Astrocyte (in vitro differentiated cells and primary cell): ENCODE measurements around the gene EXOC4. TPM values are rescaled to one million over a fixed set of nuclear protein-coding genes. Genes with fewer than 3 reads are reported as not detected.
A peak's percentile ranks its signal among the peaks of the same experiment; 100 is the strongest.
"Not testable (repeated sequence)": the region's sequence is repeated elsewhere in the genome, so short reads cannot be mapped to it uniquely, and the experiment has no call there.

Source experiments
- DNase-seq: peaks from one replicate; pipeline ENCODE4 v3.0.0-alpha.2; 2010; ENCODE audit warnings: low read depth
- FAIRE-seq: peaks from 2 replicates; lab custom pipeline; 2011; peaks lifted over from hg19 to GRCh38; lab: Jason Lieb, UNC
- H2AFZ ChIP-seq: 2 replicates; pipeline ENCODE4 v1.6.0; 2012; ENCODE audit warnings: low read depth, low read length, inconsistent platforms
- H3K27ac ChIP-seq: 2 replicates; pipeline ENCODE4 v1.5.1; 2011; ENCODE audit warnings: low read depth, low read length, inconsistent platforms
- H3K27me3 ChIP-seq: 2 replicates; pipeline ENCODE4 v1.6.0; 2011; ENCODE audit warnings: low read length, inconsistent platforms; ENCODE audit not compliant: insufficient read depth
- H3K36me3 ChIP-seq: 2 replicates; pipeline ENCODE4 v1.5.1; 2011; ENCODE audit warnings: low read length, inconsistent platforms; ENCODE audit not compliant: insufficient read depth
- H3K4me1 ChIP-seq: 2 replicates; pipeline ENCODE4 v1.5.1; 2011; ENCODE audit warnings: low read length, inconsistent platforms; ENCODE audit not compliant: insufficient read depth
- H3K4me2 ChIP-seq: 2 replicates; pipeline ENCODE4 v1.6.0; 2012; ENCODE audit warnings: low read length, inconsistent platforms
- H3K4me3 ChIP-seq: 2 replicates; pipeline ENCODE4 v1.5.1; 2011; ENCODE audit warnings: low read depth, mild to moderate bottlenecking, low read length, inconsistent platforms; ENCODE audit not compliant: insufficient read depth
- H3K79me2 ChIP-seq: 2 replicates; pipeline ENCODE4 v1.6.0; 2012; ENCODE audit warnings: mild to moderate bottlenecking, low read length, inconsistent platforms; ENCODE audit not compliant: insufficient read depth
- H3K9ac ChIP-seq: 2 replicates; pipeline ENCODE4 v1.6.0; 2012; ENCODE audit warnings: mild to moderate bottlenecking, low read length, inconsistent platforms
- H3K9me3 ChIP-seq: 2 replicates; pipeline ENCODE4 v1.5.1; 2012; ENCODE audit warnings: low read depth, mild to moderate bottlenecking, low read length, inconsistent platforms; ENCODE audit not compliant: insufficient read depth
- H4K20me1 ChIP-seq: 2 replicates; pipeline ENCODE4 v1.6.0; 2012; ENCODE audit warnings: low read length, inconsistent platforms; ENCODE audit not compliant: insufficient read depth
- H3K27ac Mint-ChIP-seq: one replicate; pipeline ENCODE4 v1.8.0; 2021; ENCODE audit warnings: mild to moderate bottlenecking, mixed read lengths; ENCODE audit not compliant: unreplicated experiment
- H3K27me3 Mint-ChIP-seq: one replicate; pipeline ENCODE4 v1.8.0; 2021; ENCODE audit warnings: low read depth, mixed read lengths; ENCODE audit not compliant: unreplicated experiment
- H3K36me3 Mint-ChIP-seq: one replicate; pipeline ENCODE4 v1.8.0; 2021; ENCODE audit warnings: low read depth, mixed read lengths; ENCODE audit not compliant: unreplicated experiment
- H3K4me1 Mint-ChIP-seq: one replicate; pipeline ENCODE4 v1.8.0; 2021; ENCODE audit warnings: low read depth, mixed read lengths; ENCODE audit not compliant: unreplicated experiment
- H3K4me3 Mint-ChIP-seq: one replicate; pipeline ENCODE4 v1.8.0; 2021; ENCODE audit warnings: mild to moderate bottlenecking, moderate library complexity, mixed read lengths; ENCODE audit not compliant: unreplicated experiment
- H3K9me3 Mint-ChIP-seq: one replicate; pipeline ENCODE4 v1.8.0; 2021; ENCODE audit warnings: mild to moderate bottlenecking, mixed read lengths; ENCODE audit not compliant: unreplicated experiment
- EZH2 ChIP-seq: IDR thresholded peaks from 2 replicates; pipeline ENCODE4 v1.6.1; 2012; ENCODE audit warnings: mild to moderate bottlenecking, low read length, inconsistent platforms; ENCODE audit not compliant: insufficient read depth
- total RNA-seq: library from RNA; stranded (reverse); gene quantifications from 2 replicates; pipeline ENCODE4 v1.2.1, GENCODE V29; 2021
- TF ChIP-seq, protein P1 (sequence below): IDR thresholded peaks from 2 replicates; pipeline ENCODE4 v1.5.1; 2011; ENCODE audit warnings: low read depth, mild to moderate bottlenecking, inconsistent platforms, low read length, moderate library complexity; ENCODE audit not compliant: insufficient read depth

Gene EXOC4
- total RNA-seq, 1 donor from 2014 or later = 57.5 TPM

DNA sequence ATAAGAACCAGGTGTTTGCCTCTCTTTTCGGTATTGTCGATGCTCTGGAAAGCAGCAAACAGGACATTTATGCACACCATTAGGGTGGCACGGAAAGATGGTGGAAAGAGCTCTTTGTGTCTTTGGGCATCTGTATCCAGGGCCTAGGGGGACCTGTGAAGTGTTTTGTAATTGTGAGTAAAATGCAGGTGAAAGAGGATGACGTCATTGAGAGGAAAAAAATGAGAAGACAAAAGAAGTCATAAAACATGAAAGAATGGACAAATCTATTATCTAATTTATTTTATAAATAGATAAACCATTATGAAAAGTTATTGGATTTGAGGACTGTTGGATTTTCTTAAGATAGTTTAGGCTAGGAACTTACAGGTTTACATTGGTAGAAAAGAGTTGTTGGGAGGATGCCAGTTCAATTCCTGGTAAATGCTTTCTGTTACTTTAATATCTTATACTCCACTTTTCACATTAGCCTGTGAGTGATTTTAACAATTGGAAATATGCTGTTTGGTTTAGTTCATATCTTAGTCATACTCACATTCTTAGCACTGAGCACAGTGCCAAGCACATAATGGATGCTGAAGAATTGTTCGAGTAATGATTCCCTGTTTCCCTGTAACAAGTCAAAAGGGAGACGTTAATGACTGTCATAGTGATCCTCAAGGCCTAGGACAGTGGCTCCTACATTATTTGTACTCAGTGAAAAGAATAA, 62.6 kb downstream of the EXOC4 start:
- Histone ChIP-seq H3K4me3 (no peak overlapping the region), H3K27ac (no peak overlapping the region), H3K4me2 (no peak overlapping the region), H3K36me3 (no peaks in the 10 kb centered on the region), H4K20me1 (no peaks in the 10 kb centered on the region), H3K79me2 (no peaks in the 10 kb centered on the region), H3K9ac (no peak overlapping the region), H3K4me1 (no peaks in the 10 kb centered on the region), H3K27me3 (no peaks in the 10 kb centered on the region), H3K9me3 (no peaks in the 10 kb centered on the region), H2AFZ (no peak overlapping the region)
- no peak overlapping the region for H3K27ac Mint-ChIP-seq
- H3K4me1 Mint-ChIP-seq = no peaks in the 10 kb centered on the region
- DNase-seq (peak; percentile 75), FAIRE-seq (no peak)
- no peak for TF ChIP-seq EZH2
- TF ChIP-seq, protein P1, sequence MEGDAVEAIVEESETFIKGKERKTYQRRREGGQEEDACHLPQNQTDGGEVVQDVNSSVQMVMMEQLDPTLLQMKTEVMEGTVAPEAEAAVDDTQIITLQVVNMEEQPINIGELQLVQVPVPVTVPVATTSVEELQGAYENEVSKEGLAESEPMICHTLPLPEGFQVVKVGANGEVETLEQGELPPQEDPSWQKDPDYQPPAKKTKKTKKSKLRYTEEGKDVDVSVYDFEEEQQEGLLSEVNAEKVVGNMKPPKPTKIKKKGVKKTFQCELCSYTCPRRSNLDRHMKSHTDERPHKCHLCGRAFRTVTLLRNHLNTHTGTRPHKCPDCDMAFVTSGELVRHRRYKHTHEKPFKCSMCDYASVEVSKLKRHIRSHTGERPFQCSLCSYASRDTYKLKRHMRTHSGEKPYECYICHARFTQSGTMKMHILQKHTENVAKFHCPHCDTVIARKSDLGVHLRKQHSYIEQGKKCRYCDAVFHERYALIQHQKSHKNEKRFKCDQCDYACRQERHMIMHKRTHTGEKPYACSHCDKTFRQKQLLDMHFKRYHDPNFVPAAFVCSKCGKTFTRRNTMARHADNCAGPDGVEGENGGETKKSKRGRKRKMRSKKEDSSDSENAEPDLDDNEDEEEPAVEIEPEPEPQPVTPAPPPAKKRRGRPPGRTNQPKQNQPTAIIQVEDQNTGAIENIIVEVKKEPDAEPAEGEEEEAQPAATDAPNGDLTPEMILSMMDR = no peak
- no peaks in the 10 kb centered on the region for H3K27me3 Mint-ChIP-seq
- no peaks in the 10 kb centered on the region for H3K36me3 Mint-ChIP-seq
- H3K9me3 Mint-ChIP-seq = no peaks in the 10 kb centered on the region
- H3K4me3 Mint-ChIP-seq = no peak overlapping the region

DNA sequence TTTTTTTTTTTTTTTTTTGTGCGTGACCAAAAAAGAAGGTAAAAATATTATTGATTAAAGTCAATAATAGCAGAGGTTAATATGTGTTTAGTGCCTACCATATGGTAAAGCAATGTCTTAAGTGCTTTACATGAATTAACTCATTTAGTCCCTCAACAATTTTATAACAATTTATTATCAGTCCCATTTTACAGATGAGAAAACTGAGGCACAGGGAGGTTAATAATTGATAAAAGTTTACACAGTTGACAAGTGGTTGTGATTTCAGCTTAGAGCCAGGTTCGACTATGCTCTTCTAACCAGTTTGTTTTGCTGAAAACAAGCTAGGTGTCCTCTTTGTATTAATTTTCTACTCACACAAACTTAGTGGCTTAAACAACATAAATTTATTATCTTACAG, 67.0 kb downstream of the EXOC4 start:
- no peak overlapping the region for H2AFZ ChIP-seq
- Mint-ChIP-seq H3K4me3 (no peak overlapping the region), H3K9me3 (peaks cover 12% of the 10 kb centered on the region), H3K27ac (no peak overlapping the region), H3K4me1 (no peaks in the 10 kb centered on the region), H3K36me3 (peaks cover 16% of the 10 kb centered on the region), H3K27me3 (no peaks in the 10 kb centered on the region)
- H3K27me3 ChIP-seq = no peaks in the 10 kb centered on the region
- no peak overlapping the region for H3K4me2 ChIP-seq
- TF ChIP-seq, protein P1 = no peak
- no peak for TF ChIP-seq EZH2
- H3K9me3 ChIP-seq = no peaks in the 10 kb centered on the region
- H3K4me3 ChIP-seq = no peak overlapping the region
- no peaks in the 10 kb centered on the region for H3K79me2 ChIP-seq
- no peaks in the 10 kb centered on the region for H3K4me1 ChIP-seq
- H3K9ac ChIP-seq = no peak overlapping the region
- H3K27ac ChIP-seq = no peak overlapping the region
- FAIRE-seq (no peak), DNase-seq (no peak)
- H3K36me3 ChIP-seq = no peaks in the 10 kb centered on the region
- no peaks in the 10 kb centered on the region for H4K20me1 ChIP-seq

DNA sequence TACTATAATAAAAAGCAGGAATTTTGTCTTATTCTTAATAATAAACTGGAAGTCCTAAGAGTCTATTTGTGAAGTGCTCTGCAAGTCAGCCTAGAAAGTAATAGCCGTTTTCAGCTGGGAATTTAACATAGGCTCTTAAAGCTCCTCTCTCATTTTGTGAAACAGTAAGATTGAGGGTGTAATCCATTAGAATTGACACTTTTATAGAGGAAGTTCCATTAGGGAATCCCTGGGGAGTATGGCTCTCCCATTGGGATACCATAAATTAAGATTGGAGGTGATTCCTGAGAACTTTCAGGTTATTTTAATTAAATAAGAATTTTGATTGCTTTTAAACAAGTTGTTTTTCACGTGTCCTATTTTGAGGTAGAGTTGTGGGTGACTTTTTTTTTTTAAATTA, 68.0 kb downstream of the EXOC4 start:
- TF ChIP-seq, protein P1 = no peak
- no peak for TF ChIP-seq EZH2
- no peaks in the 10 kb centered on the region for H3K4me1 Mint-ChIP-seq

DNA sequence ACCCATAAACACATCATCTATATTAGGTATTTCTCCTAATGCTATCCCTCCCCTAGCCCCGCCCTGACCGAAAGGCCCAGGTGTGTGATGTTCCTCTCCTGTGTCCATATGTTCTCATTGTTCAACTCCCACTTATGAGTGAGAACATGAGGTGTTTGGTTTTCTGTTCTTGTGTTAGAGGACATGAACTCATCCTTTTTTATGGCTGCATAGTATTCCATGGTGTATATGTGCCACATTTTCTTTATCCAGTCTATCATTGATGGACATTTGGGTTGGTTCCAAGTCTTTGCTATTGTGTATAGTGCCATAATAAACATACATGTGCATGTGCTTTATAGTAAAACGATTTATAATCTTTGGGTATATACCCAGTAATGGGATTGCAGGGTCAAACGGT, 68.5 kb downstream of the EXOC4 start:
- not testable (repeated sequence) for H3K4me2 ChIP-seq, H3K4me1 ChIP-seq, H2AFZ ChIP-seq, DNase-seq, H4K20me1 ChIP-seq, H3K9me3 ChIP-seq, H3K27me3 ChIP-seq, H3K4me3 Mint-ChIP-seq, H3K4me1 Mint-ChIP-seq, FAIRE-seq, H3K36me3 ChIP-seq, H3K79me2 ChIP-seq, H3K9ac ChIP-seq, H3K27me3 Mint-ChIP-seq, H3K4me3 ChIP-seq, H3K27ac ChIP-seq, H3K27ac Mint-ChIP-seq
- Mint-ChIP-seq H3K36me3 (peaks cover 27% of the 10 kb centered on the region), H3K9me3 (peaks cover 16% of the 10 kb centered on the region)

More for the DNA sequence above, 68.0 kb downstream of the EXOC4 start:
- no peak overlapping the region for H3K4me3 Mint-ChIP-seq
- no peak overlapping the region for H3K4me3 ChIP-seq
- H3K36me3 Mint-ChIP-seq = peaks cover 25% of the 10 kb centered on the region
- no peaks in the 10 kb centered on the region for H3K79me2 ChIP-seq
- no peak overlapping the region for H3K27ac ChIP-seq
- no peaks in the 10 kb centered on the region for H3K27me3 Mint-ChIP-seq
- H2AFZ ChIP-seq = no peak overlapping the region
- H3K4me2 ChIP-seq = no peak overlapping the region
- no peaks in the 10 kb centered on the region for H3K9me3 ChIP-seq
- H3K9me3 Mint-ChIP-seq = peaks cover 15% of the 10 kb centered on the region
- H3K27ac Mint-ChIP-seq = no peak overlapping the region
- no peak for DNase-seq
- FAIRE-seq = no peak
- no peaks in the 10 kb centered on the region for H3K27me3 ChIP-seq
- H3K4me1 ChIP-seq = no peaks in the 10 kb centered on the region
- H4K20me1 ChIP-seq = no peaks in the 10 kb centered on the region
- no peaks in the 10 kb centered on the region for H3K36me3 ChIP-seq
- no peak overlapping the region for H3K9ac ChIP-seq
